Vagina (tissue), 2 donors: ENCODE data around the gene RAVER2.

Experiments used
- POLR2A ChIP-seq, 2 donors: fragments of 450-650 bp; IDR thresholded peaks; one replicate each; pipeline ENCODE4 v1.6.1; 2017; ENCODE audit warnings: antibody characterized with exemption in 2 of 2, mild to moderate bottlenecking in 2 of 2, moderate library complexity in 2 of 2
- POLR2AphosphoS5 ChIP-seq, 2 donors: sonication (generic); formaldehyde crosslinking; IDR thresholded peaks; one replicate each; pipeline ENCODE4 v1.9.0; 2017; ENCODE audit warnings: antibody characterized with exemption in 2 of 2, mild to moderate bottlenecking in 2 of 2, low read depth in 1 of 2; ENCODE audit not compliant: insufficient read depth in 1 of 2
- TF ChIP-seq, protein P1 (sequence below), 3 experiments: fragments of 450-650 bp in 2 of 3; fragments of 200-600 bp in 1 of 3; sonication (generic) in 1 of 3; IDR thresholded peaks; one replicate each; pipeline ENCODE4 v1.5.1; 2017 to 2019; ENCODE audit warnings: antibody characterized with exemption in 3 of 3, mild to moderate bottlenecking in 2 of 3, moderate library complexity in 2 of 3

DNA sequence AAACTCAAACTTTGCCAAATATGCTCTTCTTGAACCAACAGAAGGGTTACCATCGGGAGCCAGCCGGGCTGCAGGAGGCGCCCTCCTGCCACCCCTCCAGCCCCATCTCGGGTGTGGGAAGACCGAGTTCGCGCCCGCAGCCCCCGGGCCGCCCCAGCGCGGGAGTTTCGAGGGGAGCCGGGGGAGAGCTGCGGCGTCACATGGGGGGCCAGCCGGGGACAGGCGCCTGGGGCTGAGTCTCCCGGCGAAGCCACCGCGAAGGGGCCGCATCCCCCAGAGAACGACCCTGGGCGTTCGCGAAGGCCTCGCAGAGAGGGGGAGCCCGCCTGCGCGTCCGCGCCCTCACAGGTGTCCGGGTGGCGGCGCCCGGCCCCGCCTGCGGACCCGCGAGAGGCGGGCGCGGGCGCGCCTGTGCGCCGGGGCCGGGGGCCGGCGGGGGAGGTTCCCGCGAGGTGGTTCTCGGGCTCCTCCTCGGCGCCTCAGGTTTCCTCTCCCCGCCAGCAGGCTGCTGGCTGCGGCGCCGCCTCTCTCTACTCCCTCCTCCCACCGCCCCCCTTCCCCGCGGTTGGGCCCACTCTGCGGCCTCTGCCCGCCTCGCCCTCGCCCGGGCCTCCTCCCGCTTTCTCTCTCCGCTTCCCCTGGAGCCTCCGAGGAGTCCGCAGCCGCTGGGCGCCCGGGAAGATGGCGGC, at the start of gene RAVER2:
- no peak for TF ChIP-seq POLR2A (IDR thresholded peaks at IDR 0.05)
- TF ChIP-seq, protein P1, sequence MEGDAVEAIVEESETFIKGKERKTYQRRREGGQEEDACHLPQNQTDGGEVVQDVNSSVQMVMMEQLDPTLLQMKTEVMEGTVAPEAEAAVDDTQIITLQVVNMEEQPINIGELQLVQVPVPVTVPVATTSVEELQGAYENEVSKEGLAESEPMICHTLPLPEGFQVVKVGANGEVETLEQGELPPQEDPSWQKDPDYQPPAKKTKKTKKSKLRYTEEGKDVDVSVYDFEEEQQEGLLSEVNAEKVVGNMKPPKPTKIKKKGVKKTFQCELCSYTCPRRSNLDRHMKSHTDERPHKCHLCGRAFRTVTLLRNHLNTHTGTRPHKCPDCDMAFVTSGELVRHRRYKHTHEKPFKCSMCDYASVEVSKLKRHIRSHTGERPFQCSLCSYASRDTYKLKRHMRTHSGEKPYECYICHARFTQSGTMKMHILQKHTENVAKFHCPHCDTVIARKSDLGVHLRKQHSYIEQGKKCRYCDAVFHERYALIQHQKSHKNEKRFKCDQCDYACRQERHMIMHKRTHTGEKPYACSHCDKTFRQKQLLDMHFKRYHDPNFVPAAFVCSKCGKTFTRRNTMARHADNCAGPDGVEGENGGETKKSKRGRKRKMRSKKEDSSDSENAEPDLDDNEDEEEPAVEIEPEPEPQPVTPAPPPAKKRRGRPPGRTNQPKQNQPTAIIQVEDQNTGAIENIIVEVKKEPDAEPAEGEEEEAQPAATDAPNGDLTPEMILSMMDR (IDR thresholded peaks at IDR 0.05): peak in 1 of 3 experiments; percentile 39
- peak in 1 of 2 donors; percentile 35 for TF ChIP-seq POLR2AphosphoS5 (IDR thresholded peaks at IDR 0.05; ENCODE audit: insufficient read depth in 1 of 2, low read depth in 1 of 2)
